Forelimb muscle (tissue), 1 donor: ENCODE data around the gene SPSB1. TPM values are rescaled to one million over a fixed set of nuclear protein-coding genes. Genes with fewer than 3 reads are reported as not detected.

ENCODE experiments used
- DNase-seq: peaks from one replicate; pipeline ENCODE4 v3.0.0-alpha.2; 2013; ENCODE audit warnings: low read depth
- polyA plus RNA-seq: library from polyadenylated mRNA; unstranded; fragments of 120-200 nt; gene quantifications from one replicate; pipeline ENCODE4 v1.2.1, GENCODE V29; 2013; ENCODE audit not compliant: insufficient read length

The SPSB1 gene
- polyA plus RNA-seq, 1 donor, result 5.7 TPM

- no peak for DNase-seq
These were observed 95.9 kb downstream of the SPSB1 start for GRCh38 chr1:9388335-9389180.

GRCh38 chr1:9389968-9390367 is 97.3 kb downstream of the SPSB1 start:
- no peak for DNase-seq

- DNase-seq, result no peak
These were observed 98.9 kb downstream of the SPSB1 start for GRCh38 chr1:9391620-9392019.

- DNase-seq, result no peak
These were observed 101.3 kb downstream of the SPSB1 start for GRCh38 chr1:9394010-9394409.

GRCh38 chr1:9395018-9395417 is 102.3 kb downstream of the SPSB1 start:
- no peak for DNase-seq

GRCh38 chr1:9397047-9397446 is 104.4 kb downstream of the SPSB1 start:
- DNase-seq, result no peak

- no peak for DNase-seq
These were observed 105.4 kb downstream of the SPSB1 start for GRCh38 chr1:9397997-9398526.

GRCh38 chr1:9399510-9400424 is 107.1 kb downstream of the SPSB1 start:
- no peak for DNase-seq

- DNase-seq, result no peak
These were observed 107.9 kb downstream of the SPSB1 start for GRCh38 chr1:9400425-9401079.

GRCh38 chr1:9401080-9401453 is 108.4 kb downstream of the SPSB1 start:
- DNase-seq, result no peak

- no peak for DNase-seq
These were observed 109.5 kb downstream of the SPSB1 start for GRCh38 chr1:9402256-9402616.

GRCh38 chr1:9402717-9403225 is 110.1 kb downstream of the SPSB1 start:
- DNase-seq, result no peak

GRCh38 chr1:9404117-9404914 is 111.6 kb downstream of the SPSB1 start:
- no peak for DNase-seq

GRCh38 chr1:9406111-9406510 is 113.4 kb downstream of the SPSB1 start:
- no peak for DNase-seq

- no peak for DNase-seq
These were observed 118.1 kb downstream of the SPSB1 start for GRCh38 chr1:9410737-9411297.

GRCh38 chr1:9413071-9413876 is 120.6 kb downstream of the SPSB1 start:
- peak; percentile 55 for DNase-seq

GRCh38 chr1:9413877-9414213 is 121.2 kb downstream of the SPSB1 start:
- no peak for DNase-seq

GRCh38 chr1:9416506-9416905 is 123.8 kb downstream of the SPSB1 start:
- no peak for DNase-seq

- DNase-seq, result no peak
These were observed 124.3 kb downstream of the SPSB1 start for GRCh38 chr1:9416918-9417500.

- no peak for DNase-seq
These were observed 125.0 kb downstream of the SPSB1 start for GRCh38 chr1:9417695-9418094.
